NB4 (cell line): ENCODE data around the gene CCDC74A.
"Not testable (repeated sequence)": the region's sequence is repeated elsewhere in the genome, so short reads cannot be mapped to it uniquely, and the experiment has no call there.

Experiments
- DNase-seq: peaks from one replicate; pipeline ENCODE4 v3.0.0; 2010; ENCODE audit warnings: low read depth
- H3K4me3 ChIP-seq: one replicate; pipeline ENCODE4 v1.5.1; 2011; ENCODE audit warnings: mild to moderate bottlenecking, low read depth, low read length, moderate library complexity
- CTCF ChIP-seq: IDR thresholded peaks from one replicate; pipeline ENCODE4 v1.5.1; 2012; ENCODE audit warnings: low read depth, low read length
- MAX ChIP-seq: IDR thresholded peaks from 2 replicates; pipeline ENCODE4 v1.6.1; 2011; ENCODE audit warnings: low read depth, low read length
- MYC ChIP-seq: IDR thresholded peaks from 2 replicates; pipeline ENCODE4 v1.6.1; 2011; ENCODE audit warnings: low read depth, low read length
- POLR2A ChIP-seq: IDR thresholded peaks from 2 replicates; pipeline ENCODE4 v1.6.1; 2011; ENCODE audit warnings: mild to moderate bottlenecking; ENCODE audit not compliant: insufficient read length; ENCODE audit errors: extremely low read depth

CCDC74A gene

GRCh38 chr2:131552871-131553270 is 25.2 kb downstream of the CCDC74A start:
- no peak for TF ChIP-seq POLR2A
- TF ChIP-seq MAX: no peak
- no peak for TF ChIP-seq MYC
- no peak for TF ChIP-seq CTCF
- no peak overlapping the region for H3K4me3 ChIP-seq
- no peak for DNase-seq

- H3K4me3 ChIP-seq: no peak overlapping the region
- DNase-seq: no peak
- TF ChIP-seq MYC (no peak), CTCF (no peak), POLR2A (no peak), MAX (no peak)
These were observed 29.3 kb downstream of the CCDC74A start for GRCh38 chr2:131556998-131557397.

- DNase-seq: no peak
- TF ChIP-seq MAX (no peak), CTCF (no peak), MYC (no peak), POLR2A (no peak)
These were observed 30.1 kb downstream of the CCDC74A start for GRCh38 chr2:131557558-131558321.

GRCh38 chr2:131566371-131566770 is 38.7 kb downstream of the CCDC74A start:
- no peak overlapping the region for H3K4me3 ChIP-seq
- no peak for TF ChIP-seq MYC
- TF ChIP-seq CTCF: no peak
- TF ChIP-seq POLR2A: no peak
- DNase-seq: no peak

More at GRCh38 chr2:131557558-131558321, 30.1 kb downstream of the CCDC74A start:
- no peak overlapping the region for H3K4me3 ChIP-seq

GRCh38 chr2:131567891-131568290 is 40.2 kb downstream of the CCDC74A start:
- TF ChIP-seq CTCF (no peak), MYC (no peak), POLR2A (no peak), MAX (no peak)
- H3K4me3 ChIP-seq: no peak overlapping the region
- DNase-seq: no peak

GRCh38 chr2:131568401-131568800 is 40.7 kb downstream of the CCDC74A start:
- not testable (repeated sequence) for H3K4me3 ChIP-seq, DNase-seq
